ENCODE results near the gene ABHD18.

- TF ChIP-seq CTCF (IDR thresholded peaks at IDR 0.05 in 4 of 5, conservative IDR thresholded peaks at IDR 0.05 in 1 of 5): no peak
- TF ChIP-seq POLR2A (IDR thresholded peaks at IDR 0.05): no peak
These were observed 48.7 kb upstream of the ABHD18 start for GRCh38 chr4:127916512-127916911.
